GM04503 (cell line): ENCODE measurements around the gene HEXIM1.

Source experiments
- DNase-seq: peaks from one replicate; pipeline ENCODE4 v3.0.0-alpha.2; 2012; ENCODE audit warnings: low read depth

The HEXIM1 gene, protein sequence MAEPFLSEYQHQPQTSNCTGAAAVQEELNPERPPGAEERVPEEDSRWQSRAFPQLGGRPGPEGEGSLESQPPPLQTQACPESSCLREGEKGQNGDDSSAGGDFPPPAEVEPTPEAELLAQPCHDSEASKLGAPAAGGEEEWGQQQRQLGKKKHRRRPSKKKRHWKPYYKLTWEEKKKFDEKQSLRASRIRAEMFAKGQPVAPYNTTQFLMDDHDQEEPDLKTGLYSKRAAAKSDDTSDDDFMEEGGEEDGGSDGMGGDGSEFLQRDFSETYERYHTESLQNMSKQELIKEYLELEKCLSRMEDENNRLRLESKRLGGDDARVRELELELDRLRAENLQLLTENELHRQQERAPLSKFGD

DNA sequence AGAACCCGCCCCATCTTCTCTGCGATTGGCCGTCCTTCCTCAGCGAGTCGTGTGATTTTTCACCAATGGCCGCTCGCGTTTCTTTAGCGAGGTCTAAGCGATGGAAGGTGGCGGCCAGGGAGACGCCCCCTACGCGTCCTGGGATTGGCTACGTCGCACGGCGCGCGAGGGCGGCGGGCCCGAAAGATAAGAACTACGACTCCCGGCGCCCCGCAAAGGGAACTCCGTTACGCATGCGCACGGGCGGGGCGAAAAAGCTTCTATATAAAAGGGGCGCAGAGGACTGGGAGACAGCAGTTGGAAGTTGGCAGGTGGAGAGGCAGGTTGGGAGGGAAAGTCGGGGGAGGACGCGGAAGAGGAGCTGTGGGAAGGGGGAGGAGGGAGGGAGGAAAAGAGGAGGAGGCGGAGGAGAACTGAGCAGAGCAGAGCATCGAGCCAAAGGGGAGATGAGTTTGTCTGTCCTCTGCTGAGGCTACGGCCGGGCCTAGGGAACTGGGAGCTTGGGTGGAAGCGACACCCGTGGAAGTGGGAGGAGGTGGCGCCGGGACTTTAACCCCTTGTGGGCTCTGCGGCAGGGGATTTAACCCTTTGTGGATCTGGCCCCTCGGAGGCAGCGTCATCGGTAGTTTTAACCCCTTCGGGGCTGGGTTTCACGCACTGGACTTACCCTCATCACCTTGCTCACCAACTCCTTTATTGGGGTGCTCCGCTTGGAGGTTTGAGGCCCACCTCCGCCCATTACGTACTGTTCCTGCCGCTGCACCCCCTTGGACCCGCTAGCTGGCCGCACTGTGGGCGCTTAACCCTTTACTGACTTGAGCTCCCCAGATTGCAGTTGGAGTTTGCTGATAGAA lies at the start of gene HEXIM1:
Gene HEXIM1 (plus strand): TSS at position 293 of the 854 bp plus-strand sequence. CDS start 716 bp downstream, outside the sequence.
- peak; percentile 97 for DNase-seq

DNA sequence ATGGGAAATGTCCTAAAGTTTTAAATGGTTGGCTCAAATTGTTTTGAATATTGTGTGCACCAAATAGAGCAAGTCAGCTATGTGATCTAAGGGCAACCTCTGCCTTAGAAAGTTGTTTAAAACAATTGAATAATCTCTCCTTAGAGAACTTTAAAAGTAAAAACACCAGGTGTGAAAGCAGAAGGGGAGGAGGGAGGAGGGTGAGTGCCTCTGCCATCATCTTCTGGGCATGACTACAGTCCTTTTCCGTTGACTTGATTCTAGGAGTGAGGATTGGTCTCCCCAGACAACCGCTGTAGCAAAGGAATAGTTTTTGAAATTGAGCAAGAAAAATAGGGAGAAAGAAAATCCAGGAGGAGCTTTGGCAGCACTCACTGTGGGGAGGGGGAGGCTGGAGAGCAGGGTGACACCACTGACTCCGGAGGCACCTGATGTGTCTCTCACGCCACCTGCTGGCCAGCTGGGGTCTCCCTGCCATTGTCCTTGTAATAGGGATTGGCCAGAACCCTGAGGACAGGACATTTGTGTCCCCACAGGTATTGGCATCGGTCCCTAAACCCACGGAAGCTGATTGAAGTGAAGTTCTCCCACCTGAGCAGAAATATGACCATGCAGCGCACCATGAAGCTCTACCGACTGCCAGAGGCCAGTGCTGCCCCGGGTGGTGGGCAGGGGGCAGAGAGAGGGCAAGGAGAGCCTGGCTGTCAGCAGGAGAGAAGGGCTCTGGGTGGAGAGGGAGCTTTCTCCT lies 49.2 kb upstream of the HEXIM1 start:
- no peak for DNase-seq

DNA sequence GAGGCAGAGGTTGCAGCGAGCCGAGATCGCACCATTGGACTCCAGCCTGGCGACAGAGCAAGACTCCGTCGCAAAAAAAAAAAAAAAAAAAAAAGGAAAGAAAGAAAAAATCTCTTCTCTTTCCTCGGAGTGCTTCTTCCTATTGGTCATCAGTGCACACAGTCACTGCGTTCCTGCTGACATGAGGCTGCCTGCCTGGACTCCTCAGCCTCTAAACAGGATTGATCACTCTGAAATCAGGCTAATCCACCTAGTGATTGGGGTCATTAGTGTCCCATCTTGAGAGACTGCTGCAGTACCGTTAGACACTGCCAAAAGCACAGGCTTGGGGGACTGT lies 46.8 kb upstream of the HEXIM1 start:
- no peak for DNase-seq

DNA sequence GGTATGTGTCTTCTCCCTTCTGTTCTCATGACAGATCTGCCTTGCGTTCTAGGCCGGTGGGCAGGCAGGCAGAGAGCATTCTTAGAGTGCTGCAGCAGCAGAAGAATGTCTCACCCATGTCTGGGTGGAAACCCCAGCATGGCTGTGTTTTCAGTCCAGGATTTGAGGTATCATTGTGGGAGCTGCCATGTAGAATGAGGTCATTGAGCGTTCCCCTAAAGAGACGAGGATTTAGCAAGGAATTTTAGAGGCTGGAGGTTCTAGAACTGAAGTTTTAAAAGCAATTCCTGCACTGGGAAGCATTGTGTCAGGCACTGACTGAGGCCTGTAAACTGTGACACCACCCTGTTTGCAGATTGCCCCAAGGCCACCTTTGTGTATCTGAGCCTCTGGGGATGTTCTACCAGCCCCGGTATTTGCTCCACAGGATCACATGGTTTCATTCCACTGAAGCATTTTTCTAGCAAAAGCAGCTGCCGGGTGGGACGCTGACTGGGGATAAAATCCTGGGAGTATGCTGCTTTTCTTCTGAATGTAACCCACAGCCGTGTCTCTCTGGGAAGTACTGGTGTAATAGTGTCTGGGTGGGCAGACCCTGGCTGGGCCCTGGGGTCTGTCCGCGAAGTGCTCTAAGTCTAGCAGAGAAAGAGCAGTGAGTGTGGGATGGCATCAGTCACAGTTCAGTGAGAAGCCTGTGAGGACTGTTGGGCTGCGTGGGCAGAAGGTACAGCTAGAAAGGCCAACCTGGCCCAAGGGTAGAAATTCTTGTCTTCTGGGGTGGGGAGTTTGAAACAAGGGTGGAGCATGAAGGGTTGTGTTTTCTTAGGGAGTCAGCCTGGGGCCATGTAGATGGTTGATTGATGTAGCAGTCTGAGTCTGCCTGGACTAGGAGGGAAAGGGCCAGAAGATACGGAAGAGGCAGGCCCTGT lies 46.1 kb upstream of the HEXIM1 start:
- DNase-seq, result no peak

DNA sequence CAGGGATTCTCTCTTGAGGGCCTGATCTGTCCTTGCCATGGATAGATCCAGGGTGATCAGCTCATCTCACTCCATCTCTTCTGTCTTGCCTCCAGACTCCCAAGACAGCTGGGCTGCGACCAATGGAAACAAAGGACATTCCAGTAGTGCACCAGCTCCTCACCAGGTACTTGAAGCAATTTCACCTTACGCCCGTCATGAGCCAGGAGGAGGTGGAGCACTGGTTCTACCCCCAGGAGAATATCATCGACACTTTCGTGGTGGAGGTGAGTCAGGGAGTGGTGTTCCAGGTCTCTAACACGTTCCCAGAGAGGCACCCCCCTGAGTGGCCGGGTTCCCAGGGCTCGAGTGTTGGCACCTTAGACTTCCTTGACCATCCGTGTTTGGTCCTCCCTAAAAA lies 45.4 kb upstream of the HEXIM1 start:
- no peak for DNase-seq

DNA sequence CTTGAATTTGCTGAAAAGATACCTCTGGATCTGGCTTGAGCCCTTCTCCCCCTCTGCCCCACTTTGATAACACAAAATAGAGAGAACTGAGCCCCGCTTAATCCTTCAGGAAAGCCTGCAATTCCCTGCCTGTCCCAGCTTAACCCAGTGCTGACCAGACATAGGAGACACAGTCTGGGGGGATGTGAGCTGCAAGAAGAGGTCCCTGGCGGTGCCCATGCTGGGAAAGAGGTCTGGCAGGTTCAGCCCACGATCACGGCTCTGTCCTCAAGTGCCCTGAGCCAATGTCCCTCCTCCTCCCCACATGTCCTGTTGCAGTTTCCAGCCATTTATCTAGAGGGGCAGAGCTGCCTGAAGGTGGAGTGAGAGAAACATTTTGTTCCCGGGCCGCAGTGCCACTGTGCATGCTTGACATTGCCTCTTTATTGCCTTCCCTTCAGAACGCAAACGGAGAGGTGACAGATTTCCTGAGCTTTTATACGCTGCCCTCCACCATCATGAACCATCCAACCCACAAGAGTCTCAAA lies 44.9 kb upstream of the HEXIM1 start:
- DNase-seq, result no peak

DNA sequence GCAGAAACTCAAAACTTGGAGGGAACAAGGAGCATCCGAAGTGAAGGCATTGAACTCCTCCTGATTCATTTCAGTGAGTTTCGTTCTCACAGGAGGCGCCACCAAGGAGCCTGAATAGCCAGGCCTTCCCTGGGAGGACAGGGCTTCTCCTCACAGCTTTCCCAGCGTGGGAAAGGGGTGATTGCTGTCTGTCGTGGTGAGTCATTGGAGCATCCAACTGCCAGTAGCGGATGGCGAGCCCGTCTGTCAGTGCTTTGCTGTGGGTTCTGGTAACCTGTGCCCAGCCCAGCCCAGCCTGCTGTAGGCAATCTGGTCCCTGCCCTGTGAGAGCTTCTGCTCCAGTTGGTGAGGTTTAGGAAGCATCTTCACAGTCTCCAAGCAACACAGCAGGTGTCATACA lies 44.2 kb upstream of the HEXIM1 start:
- no peak for DNase-seq

DNA sequence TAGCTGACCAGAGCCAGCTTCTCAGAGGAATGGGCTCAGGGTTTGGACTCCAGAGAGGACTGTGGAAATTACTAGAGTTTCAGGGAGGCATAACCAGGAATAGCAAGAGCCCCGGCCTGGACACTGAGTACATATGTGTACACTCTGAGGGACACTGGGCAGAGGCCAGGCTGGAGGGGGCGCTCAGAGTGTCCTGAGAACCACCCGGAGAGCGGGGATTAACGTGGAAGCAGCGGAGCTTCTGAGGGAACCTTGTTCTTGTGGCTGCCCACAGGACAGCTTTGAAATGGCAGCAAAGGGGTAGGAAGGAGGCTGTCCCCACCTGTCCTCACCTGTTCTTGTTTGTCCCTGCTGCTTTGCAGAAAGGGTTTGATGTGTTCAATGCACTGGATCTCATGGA lies 43.8 kb upstream of the HEXIM1 start:
- no peak for DNase-seq

DNA sequence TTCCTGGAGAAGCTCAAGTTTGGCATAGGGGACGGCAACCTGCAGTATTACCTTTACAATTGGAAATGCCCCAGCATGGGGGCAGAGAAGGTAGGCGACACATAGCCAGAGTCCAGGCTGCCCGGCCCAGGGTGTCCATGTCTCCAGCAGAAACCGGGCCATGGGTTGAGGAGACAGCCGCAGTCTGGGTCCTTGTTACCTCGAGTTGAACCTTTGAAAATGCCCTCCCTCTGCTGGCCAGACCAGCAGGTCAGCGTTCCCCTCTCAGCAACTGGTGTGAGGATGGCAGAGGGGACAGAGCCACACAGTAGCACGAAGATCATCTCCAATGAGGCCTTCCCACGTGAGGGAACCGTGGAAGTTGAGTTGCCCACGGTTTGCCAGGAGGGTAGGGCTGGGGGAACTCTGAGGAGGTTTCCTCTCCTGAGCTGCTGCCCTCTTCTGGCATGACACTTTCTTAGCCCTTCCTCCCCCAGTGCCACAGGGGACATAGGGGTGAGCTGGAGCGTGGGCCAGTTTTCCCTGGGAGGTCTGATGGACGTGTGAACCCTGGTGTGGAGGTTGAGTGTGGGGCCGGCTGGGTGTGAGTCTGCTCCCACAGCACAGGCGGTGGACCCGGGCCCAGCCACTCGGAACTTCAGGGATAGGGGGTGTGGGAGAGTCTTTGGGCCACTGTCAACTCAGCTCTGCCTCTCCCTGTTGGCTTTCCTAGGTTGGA lies 43.2 kb upstream of the HEXIM1 start:
- DNase-seq, result no peak

DNA sequence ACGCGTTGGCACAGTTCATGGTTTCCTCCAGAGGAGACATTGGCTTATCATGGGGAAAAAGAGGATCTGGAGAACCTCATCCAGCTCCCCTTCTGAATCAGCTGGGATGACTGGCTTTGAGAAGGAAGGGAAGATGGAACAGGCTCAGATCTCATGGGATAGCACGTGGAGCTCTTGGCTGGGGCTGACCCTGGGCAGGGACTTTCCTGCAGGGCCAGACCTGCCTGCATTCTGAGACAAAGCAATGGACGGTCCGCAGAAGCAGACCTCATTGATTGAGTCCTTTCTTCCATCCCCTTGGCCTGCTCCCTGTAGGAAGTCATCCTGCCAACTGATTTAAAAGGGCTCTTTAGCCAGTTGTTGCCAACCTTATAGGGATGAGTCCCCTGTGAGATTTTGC lies 42.2 kb upstream of the HEXIM1 start:
- no peak for DNase-seq

DNA sequence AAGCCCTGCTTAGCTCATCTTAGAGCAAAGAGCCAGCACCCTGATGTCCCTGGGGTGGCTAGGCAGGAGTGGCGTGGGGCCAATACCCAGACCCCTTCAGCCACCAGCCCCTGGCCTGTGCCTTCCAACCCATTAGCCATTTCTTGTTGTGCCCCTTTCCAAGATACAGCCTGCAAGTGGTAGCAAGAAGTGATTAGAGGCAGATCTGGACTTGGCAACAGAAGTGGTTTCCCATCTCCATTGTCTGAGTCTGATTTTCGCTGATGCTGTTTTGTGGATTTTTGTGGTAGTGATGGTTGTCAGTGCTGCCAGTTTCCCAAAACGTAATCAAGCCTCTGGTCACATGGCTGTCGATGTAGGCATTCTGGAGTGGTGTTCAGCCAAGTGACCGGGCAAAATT lies 41.7 kb upstream of the HEXIM1 start:
- no peak for DNase-seq

DNA sequence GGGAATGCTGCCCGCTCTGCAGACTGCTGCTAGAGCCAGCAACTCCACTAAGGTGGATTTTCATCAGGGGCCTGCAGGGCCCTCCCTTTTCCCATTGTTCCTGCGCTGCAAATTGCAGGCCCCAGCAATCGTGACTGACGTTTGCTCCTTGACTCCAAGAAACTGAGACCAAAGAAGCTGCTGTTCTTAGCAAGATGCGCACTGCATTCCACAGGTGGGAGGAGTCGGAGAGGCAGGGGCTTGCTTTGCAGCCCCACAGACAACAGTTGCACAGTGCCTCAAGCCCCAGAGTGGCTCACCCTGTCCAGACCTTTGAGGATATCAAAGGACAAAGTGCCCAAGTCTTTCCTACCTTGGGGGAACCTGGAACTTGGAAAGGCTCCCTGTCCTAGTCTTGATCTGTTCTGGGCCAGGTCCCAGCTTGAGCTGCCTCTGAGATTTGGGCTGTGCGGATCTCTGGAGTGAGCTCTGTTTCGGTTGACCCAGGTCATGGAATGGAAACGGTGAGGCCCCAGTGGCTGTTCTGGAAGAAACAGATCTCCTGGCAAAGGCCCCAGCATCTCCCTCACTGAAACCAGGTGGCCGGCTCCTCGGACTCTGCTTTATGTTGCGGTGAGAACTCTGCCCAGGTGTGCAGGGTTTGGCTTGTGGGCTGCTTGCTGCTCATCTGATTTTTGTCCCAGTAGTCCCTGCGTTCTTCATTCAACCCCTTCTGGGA lies 40.8 kb upstream of the HEXIM1 start:
- DNase-seq, result no peak

DNA sequence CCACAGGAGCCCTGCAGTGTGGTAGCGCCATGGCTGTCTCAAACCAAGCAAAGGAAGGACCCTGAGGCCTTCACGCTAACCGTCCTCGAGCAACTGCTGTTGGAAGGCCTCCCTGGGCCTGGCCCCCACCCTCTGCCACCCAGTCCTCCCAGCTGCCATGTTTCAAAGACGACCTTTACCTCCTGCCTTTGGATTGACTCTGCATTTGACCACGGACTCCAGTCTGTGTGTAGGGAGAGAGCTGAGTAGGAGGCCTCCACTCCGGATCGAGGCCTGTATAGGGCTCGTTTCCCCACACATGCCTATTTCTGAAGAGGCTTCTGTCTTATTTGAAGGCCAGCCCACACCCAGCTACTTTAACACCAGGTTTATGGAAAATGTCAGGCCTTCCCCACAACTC lies 40.2 kb upstream of the HEXIM1 start:
- DNase-seq, result no peak

DNA sequence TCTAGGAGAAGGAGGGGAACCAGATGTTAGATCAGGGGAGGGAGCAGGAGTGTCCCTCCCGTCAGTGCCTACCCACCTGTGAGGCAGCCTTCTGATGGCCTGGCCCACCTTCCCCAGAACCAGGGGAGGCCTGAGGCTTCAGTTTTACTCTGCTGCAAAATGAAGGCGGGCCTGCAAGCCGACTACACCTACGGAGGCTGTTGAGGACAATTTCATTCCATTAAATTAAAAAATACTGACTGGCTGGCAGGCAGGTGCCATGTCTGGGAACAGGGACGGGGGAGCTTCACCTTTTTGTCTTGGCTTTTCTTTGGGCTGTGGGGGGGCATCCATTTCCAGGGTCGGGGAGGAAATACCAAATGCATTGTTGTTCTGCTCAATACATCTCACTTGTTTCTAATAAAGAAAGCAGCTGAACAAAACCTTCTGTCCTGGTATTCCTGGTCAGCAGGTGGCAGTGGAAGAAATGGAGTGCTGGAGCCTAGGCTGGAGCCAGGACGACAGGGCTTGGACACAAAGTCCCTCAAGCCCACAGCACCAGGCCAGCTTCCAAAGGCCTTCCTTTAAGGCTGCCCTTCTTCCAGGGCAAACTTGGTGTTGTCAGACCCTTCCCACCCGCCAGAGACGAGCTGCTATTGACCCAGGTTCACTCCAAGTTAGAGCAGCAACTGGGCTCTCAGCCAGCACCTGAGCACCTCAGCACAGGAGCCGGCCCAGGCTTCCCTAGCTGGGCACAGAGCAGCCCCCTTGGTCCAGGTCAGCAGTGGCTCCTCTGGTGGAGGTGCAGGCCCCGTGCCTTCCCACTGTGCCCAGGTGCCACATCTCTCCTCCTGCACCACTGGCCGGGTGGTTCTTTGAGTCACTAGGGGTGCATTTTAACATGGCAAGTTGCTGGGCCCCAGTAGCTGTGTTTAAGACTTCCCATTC lies 39.4 kb upstream of the HEXIM1 start:
- DNase-seq, result no peak

DNA sequence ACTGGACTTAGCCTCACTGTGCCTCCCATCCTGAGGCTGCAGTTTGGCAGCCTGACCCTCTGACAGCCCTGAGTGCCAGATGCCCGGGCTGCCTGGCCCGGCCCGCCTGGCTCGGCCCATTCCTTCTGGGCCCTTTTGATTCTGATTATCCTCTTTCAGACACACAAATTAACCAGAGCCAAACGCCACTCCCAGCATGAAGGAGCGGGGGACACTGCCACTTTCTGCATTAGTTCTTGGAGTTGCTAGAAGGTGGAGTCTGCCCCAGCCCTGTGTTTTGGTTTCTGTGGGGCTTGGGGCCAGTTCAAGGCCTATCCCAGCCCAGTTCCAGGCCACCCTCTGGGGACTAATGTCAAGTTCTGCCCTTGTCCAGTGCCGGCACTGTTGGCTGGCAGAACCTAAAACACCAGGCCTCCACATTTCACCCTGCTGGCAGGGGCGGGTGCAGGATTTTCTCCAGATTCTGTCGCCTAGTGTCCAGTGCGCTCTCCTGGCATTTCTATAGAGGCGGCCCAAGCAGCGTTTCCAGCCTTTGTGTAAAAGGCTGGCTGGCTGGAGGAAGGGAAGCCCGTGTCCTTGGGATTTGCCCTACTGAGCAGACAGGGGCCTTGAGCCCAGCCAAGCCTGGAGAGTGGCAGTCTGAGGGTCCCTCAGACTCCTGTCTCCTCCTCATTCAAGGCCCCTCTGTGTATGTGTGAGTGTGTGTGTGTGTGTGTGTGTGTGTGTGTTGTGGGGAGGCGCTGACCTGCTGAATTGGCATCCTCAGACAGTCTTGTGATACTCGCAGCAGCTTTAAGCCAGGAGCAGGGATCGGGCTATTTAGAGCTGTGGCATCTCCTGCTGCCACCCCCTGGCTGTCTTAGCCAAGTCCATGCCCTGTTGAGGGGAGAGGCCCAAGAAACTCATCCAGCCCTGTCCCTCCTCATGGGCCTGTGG lies 37.3 kb upstream of the HEXIM1 start:
- DNase-seq, result no peak

DNA sequence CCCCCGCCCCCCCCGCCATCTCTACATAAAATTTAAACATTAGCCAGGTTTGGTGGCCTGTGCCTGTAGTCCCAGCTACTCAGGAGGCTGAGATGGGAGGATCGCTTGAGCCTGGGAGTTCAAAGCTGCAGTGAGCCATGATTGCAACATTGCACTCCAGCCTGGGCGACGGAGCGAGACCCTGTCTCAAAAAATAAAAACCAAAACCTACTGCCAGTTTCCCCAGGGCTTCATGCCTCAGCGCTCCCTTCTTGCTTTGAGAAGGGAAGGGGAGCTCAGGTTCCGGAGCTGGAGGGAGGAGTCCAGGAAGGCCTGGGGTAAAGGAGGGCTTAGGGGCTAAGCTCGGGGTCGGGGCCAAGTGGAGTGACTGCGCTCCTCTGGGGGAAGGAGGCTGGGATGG lies 36.4 kb upstream of the HEXIM1 start:
- no peak for DNase-seq

DNA sequence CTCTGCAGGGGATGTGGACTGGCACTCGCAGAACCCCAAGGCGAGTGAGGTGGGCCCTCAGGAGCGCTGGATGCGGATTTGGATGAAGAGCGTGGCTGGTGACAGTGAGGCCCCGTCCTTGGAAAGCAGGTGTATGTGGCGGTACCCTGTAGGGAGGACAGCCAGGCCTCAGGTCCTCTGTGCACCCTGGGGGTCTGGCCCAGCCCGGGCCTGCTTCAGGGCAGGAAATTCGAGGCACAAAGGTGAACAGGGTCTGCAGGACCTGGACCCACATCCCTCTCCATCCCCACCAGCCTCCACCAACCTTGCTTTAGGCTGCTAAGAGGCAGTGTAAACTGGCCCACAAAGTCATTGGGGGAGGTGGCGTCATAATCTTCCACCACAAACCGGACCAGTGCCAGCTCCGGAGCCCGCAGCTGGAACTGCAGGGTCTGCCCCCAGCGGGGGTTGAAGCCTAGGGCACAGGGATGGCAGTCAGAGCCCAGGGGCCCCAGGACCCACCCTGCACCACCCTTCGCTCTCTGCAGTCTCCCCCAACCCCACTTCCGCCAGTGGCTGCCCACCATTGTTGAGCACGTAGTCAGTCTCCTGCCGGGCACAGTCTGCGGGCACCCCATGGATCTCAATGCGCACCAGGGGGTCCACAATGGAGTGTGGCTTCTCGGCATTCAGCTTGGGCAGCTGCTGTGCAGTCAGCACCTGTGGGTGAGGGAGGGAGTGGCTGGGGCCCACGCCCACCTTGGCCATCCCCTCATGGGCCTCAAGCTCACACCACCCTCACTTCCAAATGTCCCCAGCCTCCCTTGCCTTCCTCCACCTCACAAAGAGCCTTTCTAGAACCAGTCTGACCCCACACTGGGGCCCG lies 35.5 kb upstream of the HEXIM1 start:
- no peak for DNase-seq
